ENCODE data around the gene CLCA2. TPM values are rescaled to one million over a fixed set of nuclear protein-coding genes. Genes with fewer than 3 reads are reported as not detected.
A peak's percentile ranks its signal among the peaks of the same experiment; 100 is the strongest.

The CLCA2 gene
- total RNA-seq, result 100 to 1,000 TPM in 3 of 4 donors, 10 to 100 TPM in 1; 49.3 to 147 (median 112) TPM

- Histone ChIP-seq H3K27ac (peak within 1 kb of the TSS; percentile 52), H3K4me1 (peaks cover 57% of the 10 kb centered on the region), H3K9me3 (no peaks in the 10 kb centered on the region), H3K27me3 (no peaks in the 10 kb centered on the region), H3K4me3 (peak within 1 kb of the TSS; percentile 36), H3K36me3 (no peaks in the 10 kb centered on the region)
- DNase-seq (ENCODE audit: low spot score in 2 of 2), result no peak
- TF ChIP-seq EP300 (IDR thresholded peaks at IDR 0.05) (no peak), POLR2AphosphoS5 (IDR thresholded peaks at IDR 0.05) (no peak), POLR2A (IDR thresholded peaks at IDR 0.05) (no peak), CTCF (IDR thresholded peaks at IDR 0.05) (no peak)
These were observed at the start of gene CLCA2 for GRCh38 chr1:86423873-86424272. CLCA2 (plus strand) TSS chr1:86424171; CDS start chr1:86424248, 77 bp downstream.

GRCh38 chr1:86375688-86376087, 48.3 kb upstream of the CLCA2 start:
- no peaks in the 10 kb centered on the region for H3K27me3 ChIP-seq
- no peaks in the 10 kb centered on the region for H3K9me3 ChIP-seq
- peaks cover 11% of the 10 kb centered on the region for H3K36me3 ChIP-seq
- H3K4me3 ChIP-seq, result no peak overlapping the region
- no peak for DNase-seq (ENCODE audit: low spot score in 2 of 2)
- TF ChIP-seq POLR2AphosphoS5 (IDR thresholded peaks at IDR 0.05), result no peak
- TF ChIP-seq EP300 (IDR thresholded peaks at IDR 0.05), result no peak
- no peak for TF ChIP-seq POLR2A (IDR thresholded peaks at IDR 0.05)
- TF ChIP-seq CTCF (IDR thresholded peaks at IDR 0.05), result no peak
- no peak overlapping the region for H3K27ac ChIP-seq
- H3K4me1 ChIP-seq, result peaks cover 4% of the 10 kb centered on the region
- 83% methylated on average over 1 of the region's 1 CpG for WGBS

GRCh38 chr1:86377341-86377740, 46.6 kb upstream of the CLCA2 start:
- TF ChIP-seq POLR2A (IDR thresholded peaks at IDR 0.05) (no peak), CTCF (IDR thresholded peaks at IDR 0.05) (no peak), EP300 (IDR thresholded peaks at IDR 0.05) (no peak), POLR2AphosphoS5 (IDR thresholded peaks at IDR 0.05) (no peak)
- peaks cover 11% of the 10 kb centered on the region for H3K36me3 ChIP-seq
- H3K27ac ChIP-seq, result no peak overlapping the region
- DNase-seq (ENCODE audit: low spot score in 2 of 2), result no peak
- no peaks in the 10 kb centered on the region for H3K27me3 ChIP-seq
- no peak overlapping the region for H3K4me3 ChIP-seq
- WGBS, result 100% methylated on average over 1 of the region's 1 CpG
- peaks cover 4% of the 10 kb centered on the region for H3K4me1 ChIP-seq
- no peaks in the 10 kb centered on the region for H3K9me3 ChIP-seq

GRCh38 chr1:86378813-86379212, 45.2 kb upstream of the CLCA2 start:
- Histone ChIP-seq H3K9me3 (no peaks in the 10 kb centered on the region), H3K4me3 (no peak overlapping the region), H3K36me3 (peaks cover 11% of the 10 kb centered on the region), H3K27ac (no peak overlapping the region), H3K27me3 (no peaks in the 10 kb centered on the region), H3K4me1 (peaks cover 4% of the 10 kb centered on the region)
- WGBS, result 100% methylated on average over 1 of the region's 1 CpG
- DNase-seq (ENCODE audit: low spot score in 2 of 2), result no peak
- TF ChIP-seq EP300 (IDR thresholded peaks at IDR 0.05) (no peak), CTCF (IDR thresholded peaks at IDR 0.05) (no peak), POLR2AphosphoS5 (IDR thresholded peaks at IDR 0.05) (no peak), POLR2A (IDR thresholded peaks at IDR 0.05) (no peak)

- no peaks in the 10 kb centered on the region for H3K27me3 ChIP-seq
- no peak for DNase-seq (ENCODE audit: low spot score in 2 of 2)
- WGBS, result 4% methylated on average over 4 of the region's 4 CpGs
These were observed 43.6 kb upstream of the CLCA2 start for GRCh38 chr1:86380257-86380861.

More at GRCh38 chr1:86380257-86380861, 43.6 kb upstream of the CLCA2 start:
- Histone ChIP-seq H3K9me3 (no peaks in the 10 kb centered on the region), H3K27ac (no peak overlapping the region), H3K4me3 (no peak overlapping the region), H3K4me1 (peaks cover 4% of the 10 kb centered on the region), H3K36me3 (peaks cover 7% of the 10 kb centered on the region)
- no peak for TF ChIP-seq POLR2AphosphoS5 (IDR thresholded peaks at IDR 0.05)
- no peak for TF ChIP-seq POLR2A (IDR thresholded peaks at IDR 0.05)
- TF ChIP-seq EP300 (IDR thresholded peaks at IDR 0.05), result no peak
- TF ChIP-seq CTCF (IDR thresholded peaks at IDR 0.05), result peak; percentile 63 to 88

All from suprapubic skin (tissue), 4 donors.